T1000 (cell line): ENCODE data around the gene LRRC7.
A peak's percentile ranks its signal among the peaks of the same experiment; 100 is the strongest.
"Not testable (repeated sequence)": the region's sequence is repeated elsewhere in the genome, so short reads cannot be mapped to it uniquely, and the experiment has no call there.

Experiments used
- DNase-seq: peaks from one replicate; lab custom pipeline; 2025; ENCODE audit warnings: mixed read lengths; lab: John Stamatoyannopoulos, UW

LRRC7 gene

DNA sequence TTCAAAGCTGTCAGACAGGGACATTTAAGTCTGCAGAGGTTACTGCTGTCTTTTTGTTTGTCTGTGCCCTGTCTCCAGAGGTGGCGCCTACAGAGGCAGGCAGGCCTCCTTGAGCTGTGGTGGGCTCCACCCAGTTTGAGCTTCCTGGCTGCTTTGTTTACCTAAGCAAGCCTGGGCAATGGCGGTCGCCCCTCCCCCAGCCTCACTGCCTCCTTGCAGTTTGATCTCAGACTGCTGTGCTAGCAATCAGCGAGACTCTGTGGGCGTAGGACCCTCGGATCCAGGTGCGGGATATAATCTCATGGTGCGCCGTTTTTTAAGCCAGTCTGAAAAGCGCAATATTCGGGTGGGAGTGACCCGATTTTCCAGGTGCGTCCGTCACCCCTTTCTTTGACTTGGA is 320.3 kb downstream of the LRRC7 start:
- not testable (repeated sequence) for DNase-seq

DNA sequence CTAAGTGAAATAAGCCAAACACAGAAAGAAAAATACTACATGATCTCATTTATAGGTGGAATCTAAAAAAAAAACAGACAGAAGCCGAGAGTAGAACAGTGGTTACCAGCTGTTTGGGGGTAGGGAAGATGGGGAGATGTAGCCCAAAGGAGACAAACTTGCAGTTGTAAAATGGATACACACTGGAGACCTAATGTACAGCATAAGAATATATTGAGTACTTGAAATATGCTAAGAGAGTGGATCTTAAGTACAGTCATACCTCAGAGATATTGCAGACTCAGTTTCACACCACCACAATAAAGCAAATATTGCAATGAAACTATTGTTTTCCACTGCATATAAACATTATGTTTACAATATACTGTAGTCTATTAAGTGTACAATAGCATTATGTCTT is 320.9 kb downstream of the LRRC7 start:
- DNase-seq, result no peak

DNA sequence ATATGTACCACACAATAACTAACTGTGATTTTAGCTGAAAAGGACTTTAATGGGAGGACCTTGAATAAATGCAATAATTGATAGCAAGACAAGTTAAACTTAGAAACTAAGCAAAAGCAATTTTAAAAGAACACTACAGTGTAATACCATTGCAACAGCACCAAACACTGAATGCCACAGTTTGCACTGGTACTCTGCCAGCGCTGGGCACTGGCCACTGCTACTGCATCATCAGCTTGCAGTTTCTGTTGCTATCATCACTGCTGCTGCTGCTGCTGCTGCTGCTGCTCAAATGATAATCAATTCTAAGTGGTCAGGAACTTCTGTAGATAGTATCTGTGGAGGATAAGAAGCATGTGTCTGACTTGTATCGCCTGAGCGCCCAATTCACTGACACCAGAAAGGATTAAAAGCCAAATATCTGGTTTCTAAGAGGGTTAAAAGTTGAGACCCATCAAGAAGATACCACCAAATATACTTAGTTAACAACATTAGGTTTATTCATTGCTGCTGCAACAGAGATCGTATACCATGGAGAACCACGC is 330.8 kb downstream of the LRRC7 start:
- no peak for DNase-seq

DNA sequence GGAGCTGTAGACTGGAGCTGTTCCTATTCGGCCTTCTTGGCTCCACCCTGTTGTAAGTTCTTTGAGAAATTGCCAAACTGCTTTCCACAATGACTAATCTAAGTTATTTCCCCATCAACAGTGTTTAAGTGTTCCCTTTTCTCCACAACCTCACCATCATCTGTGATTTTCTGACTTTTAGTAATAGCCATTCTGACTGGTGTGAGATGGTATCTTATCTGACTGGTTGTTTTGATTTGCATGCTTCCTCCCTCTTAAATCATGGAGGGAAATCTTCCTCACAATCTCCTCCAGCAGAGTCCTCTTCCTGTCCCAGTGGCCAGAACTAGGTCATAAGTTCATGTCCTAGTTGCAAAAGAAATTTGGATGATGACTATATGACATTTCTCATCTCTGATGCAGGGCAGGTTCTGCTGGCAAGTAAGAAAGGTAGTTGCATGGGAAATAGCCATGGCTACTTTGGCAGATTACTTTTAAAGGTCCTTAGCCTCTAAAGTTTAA is 343.6 kb downstream of the LRRC7 start:
- DNase-seq, result peak; percentile 21

GRCh38 chr1:69913977-69914376 is 346.3 kb downstream of the LRRC7 start:
- DNase-seq, result no peak

GRCh38 chr1:69914976-69915765 is 347.4 kb downstream of the LRRC7 start:
- DNase-seq, result no peak

- no peak for DNase-seq
Observed at GRCh38 chr1:69919129-69919921, 351.6 kb downstream of the LRRC7 start.

DNA sequence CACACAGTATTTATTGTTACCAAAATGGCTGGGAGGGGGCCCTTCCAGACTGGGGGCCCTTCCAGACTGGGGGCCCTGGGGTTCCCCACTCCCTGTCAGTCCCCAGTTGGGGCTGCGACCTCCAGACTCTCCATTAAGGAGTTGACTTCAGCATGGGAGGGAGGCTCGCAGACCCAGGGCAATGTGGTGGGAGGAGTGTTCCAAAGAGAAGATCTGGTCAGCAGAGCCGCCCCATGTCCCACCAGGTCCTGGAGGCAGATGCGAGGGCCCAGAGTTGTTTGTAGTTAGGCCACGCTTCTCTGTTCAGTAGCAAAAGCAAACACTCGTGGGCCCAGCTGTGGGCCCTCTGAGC is 352.2 kb downstream of the LRRC7 start:
- DNase-seq, result no peak

GRCh38 chr1:69920426-69920825 is 352.7 kb downstream of the LRRC7 start:
- DNase-seq, result no peak

DNA sequence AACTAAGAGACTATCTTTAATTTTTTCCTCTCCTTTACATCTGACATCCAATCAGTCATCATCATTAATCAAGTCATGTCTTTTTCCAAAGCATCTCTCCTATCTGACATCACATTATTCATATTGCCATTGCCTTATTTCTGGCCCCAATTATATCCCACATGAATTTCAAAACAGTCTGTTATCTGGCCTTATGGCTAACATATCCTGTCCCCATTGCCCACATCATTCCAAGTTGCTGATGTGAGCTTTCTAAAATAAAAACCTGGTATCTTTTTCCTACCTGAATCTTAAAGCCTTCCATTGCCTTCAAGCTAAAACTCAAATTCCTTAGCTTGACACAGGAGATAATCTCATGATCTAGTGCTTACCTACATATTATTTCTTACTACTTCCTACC is 353.8 kb downstream of the LRRC7 start:
- no peak for DNase-seq

GRCh38 chr1:69928234-69928633 is 360.5 kb downstream of the LRRC7 start:
- DNase-seq, result not testable (repeated sequence)

- no peak for DNase-seq
Observed at GRCh38 chr1:69929308-69930057, 361.8 kb downstream of the LRRC7 start.

GRCh38 chr1:69930396-69930795 is 362.7 kb downstream of the LRRC7 start:
- no peak for DNase-seq

DNA sequence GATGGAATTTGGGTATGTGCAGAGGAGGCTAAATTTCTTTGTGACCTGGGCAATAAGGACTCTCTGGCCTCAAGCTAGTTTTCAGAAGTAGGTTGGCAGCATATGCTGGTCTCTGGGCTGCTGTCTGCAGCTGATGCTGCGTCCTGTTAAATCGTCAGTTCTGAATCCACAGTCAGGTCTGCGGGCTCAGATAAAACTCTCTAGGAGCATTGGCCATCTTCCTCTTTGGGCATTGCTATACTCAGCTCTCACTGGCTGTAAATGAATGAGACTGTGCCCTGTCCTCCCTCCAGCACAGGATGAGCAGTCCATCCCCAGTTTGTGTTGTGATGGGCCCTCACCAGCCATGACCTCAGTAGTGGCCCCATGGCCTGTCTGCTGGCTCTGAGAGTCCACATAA is 365.0 kb downstream of the LRRC7 start:
- DNase-seq, result no peak

GRCh38 chr1:69940231-69940630 is 372.5 kb downstream of the LRRC7 start:
- no peak for DNase-seq

GRCh38 chr1:69940816-69941215 is 373.1 kb downstream of the LRRC7 start:
- no peak for DNase-seq

DNA sequence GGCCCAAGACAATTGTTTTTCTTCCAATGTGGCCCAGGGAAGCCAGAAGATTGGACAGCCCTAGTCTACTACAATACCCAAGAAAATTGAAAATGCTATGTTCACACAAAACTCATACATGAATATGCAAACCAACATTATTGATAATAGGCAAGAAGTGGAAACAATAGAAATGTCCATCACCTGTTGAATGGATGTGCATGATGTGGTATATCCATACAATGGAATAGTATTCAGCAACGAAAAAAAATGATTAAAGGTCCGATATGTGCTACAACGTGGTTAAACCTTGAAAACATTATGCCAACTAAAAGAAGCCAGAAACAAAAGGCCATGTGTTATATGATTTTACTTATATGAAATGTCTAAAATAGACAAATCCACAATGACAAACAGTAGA is 375.3 kb downstream of the LRRC7 start:
- no peak for DNase-seq

GRCh38 chr1:69946935-69947334 is 379.2 kb downstream of the LRRC7 start:
- no peak for DNase-seq

- DNase-seq, result no peak
Observed at GRCh38 chr1:69947837-69948236, 380.1 kb downstream of the LRRC7 start.

DNA sequence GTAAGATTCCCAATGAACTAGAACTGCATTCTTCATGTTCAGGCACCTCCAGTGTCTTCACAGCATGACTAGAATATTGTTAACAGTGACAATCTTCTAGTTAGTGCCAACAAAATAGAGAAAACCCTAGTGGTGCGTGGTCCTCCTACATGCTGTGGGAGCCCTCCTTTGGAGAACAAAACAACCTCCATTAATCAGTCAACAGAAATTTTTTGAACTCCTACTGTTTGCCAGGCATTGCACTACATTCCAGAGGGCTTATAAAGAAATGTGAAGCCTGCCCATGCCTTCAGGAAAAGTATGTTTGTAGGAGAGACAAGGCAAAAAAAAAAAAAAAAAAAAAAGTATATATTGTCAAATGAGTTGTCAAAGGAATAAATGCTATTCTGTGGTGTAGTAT is 385.0 kb downstream of the LRRC7 start:
- DNase-seq, result no peak

DNA sequence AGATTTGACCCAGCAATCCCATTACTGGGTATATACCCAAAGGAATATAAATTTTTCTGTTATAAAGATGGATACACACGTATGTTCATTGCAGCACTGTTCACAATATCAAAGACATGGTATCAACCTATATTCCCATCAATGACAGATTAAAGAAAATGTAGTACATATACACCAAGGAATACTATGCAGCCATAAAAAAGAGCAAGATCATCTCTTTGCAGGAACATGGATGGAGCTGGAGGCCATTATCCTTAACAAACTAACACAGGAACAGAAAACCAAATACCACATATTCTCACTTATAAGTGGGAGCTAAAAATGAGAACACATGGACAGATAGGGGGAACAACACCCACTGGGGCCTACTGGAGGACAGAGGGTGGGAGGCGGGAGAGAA is 394.7 kb downstream of the LRRC7 start:
- not testable (repeated sequence) for DNase-seq

DNA sequence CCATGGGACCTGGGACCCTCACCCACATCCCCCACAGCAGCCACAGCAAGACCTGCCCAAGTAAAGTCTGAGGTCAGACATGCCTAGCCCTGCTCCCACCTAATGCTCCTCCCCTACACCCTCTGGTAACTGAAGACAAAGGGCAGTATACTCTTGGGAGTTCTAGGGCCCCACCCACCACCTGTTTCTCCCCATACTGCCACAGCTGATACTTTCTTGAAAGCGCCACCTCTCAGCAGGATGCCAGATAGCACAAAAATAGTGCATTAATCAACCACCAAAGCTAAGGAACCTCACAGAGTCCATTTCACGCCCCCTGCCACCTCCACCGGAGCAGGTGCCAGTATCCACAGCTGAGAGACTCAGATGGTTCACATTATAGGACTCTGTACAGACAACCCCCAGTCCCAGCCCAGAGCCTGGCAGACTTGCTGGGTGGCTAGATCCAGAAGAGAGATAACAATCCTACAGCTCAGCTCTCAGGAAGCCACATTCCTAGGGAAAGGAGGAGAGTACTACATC is 399.6 kb downstream of the LRRC7 start:
- DNase-seq, result no peak
